ENCODE data around the gene ZNF407. TPM values are rescaled to one million over a fixed set of nuclear protein-coding genes. Genes with fewer than 3 reads are reported as not detected.

The ZNF407 gene
- total RNA-seq, 2 experiments from 2014 or later: 23.2 to 24.7 TPM

DNA sequence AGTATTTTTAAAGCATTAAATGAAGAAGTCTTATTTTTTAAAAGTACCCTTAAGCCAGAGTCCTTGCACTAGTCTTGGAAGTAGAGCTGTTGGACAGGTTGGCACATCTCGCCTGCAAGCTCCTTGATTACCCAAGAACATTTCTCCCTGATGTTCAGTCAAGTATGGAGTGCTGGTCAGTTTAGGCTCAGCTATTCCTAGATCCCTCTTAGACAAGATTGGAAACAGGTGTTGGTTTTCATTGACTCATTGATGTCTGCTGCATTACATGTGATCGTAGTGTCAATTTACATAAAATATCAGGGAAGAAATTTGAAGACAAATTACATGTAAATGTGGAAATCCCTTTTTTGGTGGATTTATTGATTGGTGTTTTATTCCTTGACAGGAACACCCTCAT lies 170.4 kb downstream of the ZNF407 start:
- no peak for DNase-seq
- no peaks in the 10 kb centered on the region for H3K9me3 ChIP-seq (ENCODE audit: control insufficient read depth in 1 of 2, insufficient read depth in 1 of 2, low read length in 2 of 2)
- H3K4me3 ChIP-seq (ENCODE audit: low read length): no peak overlapping the region
- peaks cover 4% of the 10 kb centered on the region for H3K4me1 Mint-ChIP-seq (ENCODE audit: low read depth)
- TF ChIP-seq, protein P1, sequence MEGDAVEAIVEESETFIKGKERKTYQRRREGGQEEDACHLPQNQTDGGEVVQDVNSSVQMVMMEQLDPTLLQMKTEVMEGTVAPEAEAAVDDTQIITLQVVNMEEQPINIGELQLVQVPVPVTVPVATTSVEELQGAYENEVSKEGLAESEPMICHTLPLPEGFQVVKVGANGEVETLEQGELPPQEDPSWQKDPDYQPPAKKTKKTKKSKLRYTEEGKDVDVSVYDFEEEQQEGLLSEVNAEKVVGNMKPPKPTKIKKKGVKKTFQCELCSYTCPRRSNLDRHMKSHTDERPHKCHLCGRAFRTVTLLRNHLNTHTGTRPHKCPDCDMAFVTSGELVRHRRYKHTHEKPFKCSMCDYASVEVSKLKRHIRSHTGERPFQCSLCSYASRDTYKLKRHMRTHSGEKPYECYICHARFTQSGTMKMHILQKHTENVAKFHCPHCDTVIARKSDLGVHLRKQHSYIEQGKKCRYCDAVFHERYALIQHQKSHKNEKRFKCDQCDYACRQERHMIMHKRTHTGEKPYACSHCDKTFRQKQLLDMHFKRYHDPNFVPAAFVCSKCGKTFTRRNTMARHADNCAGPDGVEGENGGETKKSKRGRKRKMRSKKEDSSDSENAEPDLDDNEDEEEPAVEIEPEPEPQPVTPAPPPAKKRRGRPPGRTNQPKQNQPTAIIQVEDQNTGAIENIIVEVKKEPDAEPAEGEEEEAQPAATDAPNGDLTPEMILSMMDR (IDR thresholded peaks at IDR 0.05): no peak
- no peak for ATAC-seq (ENCODE audit: poor library complexity)
- H3K4me1 ChIP-seq (ENCODE audit: insufficient read depth, low read length): no peaks in the 10 kb centered on the region
- H3K27me3 ChIP-seq (ENCODE audit: control insufficient read depth in 1 of 2, insufficient read depth in 2 of 2, low read length in 2 of 2): no peaks in the 10 kb centered on the region
- H3K27me3 Mint-ChIP-seq: no peaks in the 10 kb centered on the region
- CTCF ChIA-PET: no interaction called here
- intact Hi-C loops (cut with DNase I, micrococcal nuclease): no loop called here
- POLR2A ChIA-PET: no interaction called here
- H3K36me3 ChIP-seq (ENCODE audit: insufficient read depth, low read length): no peaks in the 10 kb centered on the region
- no peak overlapping the region for H3K4me3 Mint-ChIP-seq
- H3K27ac ChIP-seq (ENCODE audit: low read depth in 1 of 2, low read length in 2 of 2): no peak overlapping the region
- peaks cover 19% of the 10 kb centered on the region for H3K36me3 Mint-ChIP-seq (ENCODE audit: low read depth)
- H3K9me3 Mint-ChIP-seq: no peaks in the 10 kb centered on the region
- H3K27ac Mint-ChIP-seq: no peak overlapping the region

DNA sequence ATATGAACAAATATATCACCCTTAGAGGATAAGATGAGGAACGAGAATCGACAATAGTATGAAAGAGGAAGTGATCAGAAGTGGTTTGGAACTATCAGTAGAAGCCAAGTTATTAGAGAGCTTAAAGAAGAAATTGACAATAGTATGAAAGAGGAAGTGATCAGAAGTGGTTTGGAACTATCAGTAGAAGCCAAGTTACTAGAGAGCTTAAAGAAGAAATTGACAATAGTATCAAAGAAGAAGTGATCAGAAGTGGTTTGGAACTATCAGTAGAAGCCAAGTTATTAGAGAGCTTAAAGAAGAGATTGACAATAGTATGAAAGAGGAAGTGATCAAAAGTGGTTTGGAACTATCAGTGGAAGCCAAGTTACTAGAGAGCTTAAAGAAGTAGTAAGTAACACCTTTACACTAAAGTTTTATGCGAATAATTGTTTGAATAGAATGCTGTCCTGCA lies 175.5 kb downstream of the ZNF407 start:
- no peak overlapping the region for H3K27ac ChIP-seq (ENCODE audit: low read depth in 1 of 2, low read length in 2 of 2)
- TF ChIP-seq, protein P1 (IDR thresholded peaks at IDR 0.05): no peak
- Mint-ChIP-seq H3K27ac (no peak overlapping the region), H3K4me3 (no peak overlapping the region), H3K9me3 (no peaks in the 10 kb centered on the region), H3K36me3 (ENCODE audit: low read depth) (peaks cover 19% of the 10 kb centered on the region), H3K4me1 (ENCODE audit: low read depth) (no peaks in the 10 kb centered on the region), H3K27me3 (no peaks in the 10 kb centered on the region)
- H3K36me3 ChIP-seq (ENCODE audit: insufficient read depth, low read length): peaks cover 4% of the 10 kb centered on the region
- no peaks in the 10 kb centered on the region for H3K27me3 ChIP-seq (ENCODE audit: control insufficient read depth in 1 of 2, insufficient read depth in 2 of 2, low read length in 2 of 2)
- no peak overlapping the region for H3K4me3 ChIP-seq (ENCODE audit: low read length)
- DNase-seq: no peak
- intact Hi-C loops (cut with DNase I, micrococcal nuclease): no loop called here
- POLR2A ChIA-PET: no interaction called here
- H3K4me1 ChIP-seq (ENCODE audit: insufficient read depth, low read length): no peaks in the 10 kb centered on the region
- ATAC-seq (ENCODE audit: poor library complexity): no peak
- no peaks in the 10 kb centered on the region for H3K9me3 ChIP-seq (ENCODE audit: control insufficient read depth in 1 of 2, insufficient read depth in 1 of 2, low read length in 2 of 2)
- CTCF ChIA-PET: no interaction called here

DNA sequence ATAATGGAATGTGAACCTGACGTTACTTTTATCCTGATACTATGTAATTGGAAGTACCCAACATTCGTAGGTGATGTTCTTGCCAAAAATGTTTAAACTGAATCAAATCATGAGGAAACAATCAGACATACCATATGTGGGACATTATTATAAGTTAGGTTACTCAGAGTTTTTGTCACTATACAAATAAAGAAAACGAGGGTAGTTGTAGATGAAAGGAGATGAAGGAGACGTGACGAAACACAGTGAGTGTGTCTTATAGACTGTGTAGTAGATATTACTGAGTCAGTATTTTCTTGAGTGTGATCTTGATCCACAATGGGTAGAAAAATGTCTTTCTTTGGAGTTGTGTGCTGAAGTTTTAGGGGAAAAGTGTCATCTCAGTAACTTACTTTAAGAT lies 176.8 kb downstream of the ZNF407 start:
- CTCF ChIA-PET: no interaction called here
- no peak overlapping the region for H3K4me3 ChIP-seq (ENCODE audit: low read length)
- Mint-ChIP-seq H3K27ac (no peak overlapping the region), H3K27me3 (no peaks in the 10 kb centered on the region), H3K4me3 (no peak overlapping the region), H3K36me3 (ENCODE audit: low read depth) (peaks cover 22% of the 10 kb centered on the region), H3K4me1 (ENCODE audit: low read depth) (no peaks in the 10 kb centered on the region), H3K9me3 (no peaks in the 10 kb centered on the region)
- no peak for DNase-seq
- peaks cover 4% of the 10 kb centered on the region for H3K36me3 ChIP-seq (ENCODE audit: insufficient read depth, low read length)
- intact Hi-C loops (cut with DNase I, micrococcal nuclease): no loop called here
- POLR2A ChIA-PET: no interaction called here
- H3K4me1 ChIP-seq (ENCODE audit: insufficient read depth, low read length): no peaks in the 10 kb centered on the region
- TF ChIP-seq, protein P1 (IDR thresholded peaks at IDR 0.05): no peak
- no peak overlapping the region for H3K27ac ChIP-seq (ENCODE audit: low read depth in 1 of 2, low read length in 2 of 2)
- H3K27me3 ChIP-seq (ENCODE audit: control insufficient read depth in 1 of 2, insufficient read depth in 2 of 2, low read length in 2 of 2): no peaks in the 10 kb centered on the region
- ATAC-seq (ENCODE audit: poor library complexity): no peak
- no peaks in the 10 kb centered on the region for H3K9me3 ChIP-seq (ENCODE audit: control insufficient read depth in 1 of 2, insufficient read depth in 1 of 2, low read length in 2 of 2)
